ENCODE measurements around the gene EP400. TPM values are rescaled to one million over a fixed set of nuclear protein-coding genes. Genes with fewer than 3 reads are reported as not detected.

The EP400 gene
- total and polyA plus RNA-seq, 2 of the 13 experiments (the other 11 are each of a cell fraction or from before 2014, with no cell fraction given): 4.9 to 5.0 TPM

DNA sequence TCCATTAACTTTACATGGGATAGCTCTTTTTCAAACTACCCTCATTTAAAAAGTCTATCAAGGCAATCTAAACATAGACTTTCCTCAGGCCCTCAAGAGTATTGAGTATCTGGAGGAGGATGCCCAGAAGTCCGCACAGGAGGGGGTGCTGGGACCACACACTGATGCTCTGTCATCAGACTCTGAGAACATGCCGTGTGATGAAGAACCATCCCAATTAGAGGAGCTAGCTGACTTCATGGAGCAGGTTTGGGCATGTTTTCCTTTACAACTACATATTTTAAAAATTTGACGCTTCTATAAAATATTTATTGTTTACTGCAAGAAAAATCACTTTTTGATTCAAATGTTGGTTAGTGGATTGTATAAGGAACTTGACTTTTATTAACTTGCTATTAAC is 93.5 kb downstream of the EP400 start:
- Histone ChIP-seq H3K9ac (ENCODE audit: insufficient read depth, low read depth, low read length) (no peak overlapping the region), H2AFZ (ENCODE audit: low read length) (no peak overlapping the region), H3K79me2 (ENCODE audit: insufficient read depth, low read length) (no peaks in the 10 kb centered on the region), H3K4me2 (ENCODE audit: low read depth, low read length) (no peak overlapping the region), H3K4me1 (ENCODE audit: insufficient read depth, low read length) (no peaks in the 10 kb centered on the region), H3K9me3 (ENCODE audit: low read length) (no peaks in the 10 kb centered on the region), H4K20me1 (ENCODE audit: insufficient read depth, low read length) (no peaks in the 10 kb centered on the region), H3K27ac (ENCODE audit: extremely low read length, insufficient read depth, low read length) (no peak overlapping the region), H3K36me3 (replicated peaks in 1 of 2; ENCODE audit: control insufficient read depth in 1 of 2, insufficient read depth in 2 of 2, low read length in 2 of 2) (peaks cover 35 to 57% of the 10 kb centered on the region in 2 experiments), H3K4me3 (replicated peaks in 1 of 3; ENCODE audit: insufficient read depth in 1 of 3, low read depth in 2 of 3, low read length in 3 of 3) (no peak overlapping the region), H3K27me3 (ENCODE audit: control insufficient read depth in 1 of 2, insufficient read depth in 2 of 2, low read length in 2 of 2) (no peaks in the 10 kb centered on the region)
- CTCF ChIA-PET (ENCODE audit: low intra/inter-chr PET ratio, low total read pairs): no interaction called here
- ATAC-seq: no peak
- DNase-seq (ENCODE audit: low spot score): no peak
- no peak for TF ChIP-seq HOXA9 (CRISPR knock-in tag; IDR thresholded peaks at IDR 0.05; ENCODE audit: borderline replicate concordance)
- no peak for TF ChIP-seq CEBPB (IDR thresholded peaks at IDR 0.05; ENCODE audit: borderline replicate concordance, low read depth, low read length)
- TF ChIP-seq, protein P1, sequence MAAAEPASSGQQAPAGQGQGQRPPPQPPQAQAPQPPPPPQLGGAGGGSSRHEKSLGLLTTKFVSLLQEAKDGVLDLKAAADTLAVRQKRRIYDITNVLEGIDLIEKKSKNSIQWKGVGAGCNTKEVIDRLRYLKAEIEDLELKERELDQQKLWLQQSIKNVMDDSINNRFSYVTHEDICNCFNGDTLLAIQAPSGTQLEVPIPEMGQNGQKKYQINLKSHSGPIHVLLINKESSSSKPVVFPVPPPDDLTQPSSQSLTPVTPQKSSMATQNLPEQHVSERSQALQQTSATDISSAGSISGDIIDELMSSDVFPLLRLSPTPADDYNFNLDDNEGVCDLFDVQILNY (CRISPR knock-in tag; conservative IDR thresholded peaks at IDR 0.05): no peak
- TF ChIP-seq KLF9 (CRISPR knock-in tag; IDR thresholded peaks at IDR 0.05; ENCODE audit: low read depth): no peak
- TF ChIP-seq, protein P2, sequence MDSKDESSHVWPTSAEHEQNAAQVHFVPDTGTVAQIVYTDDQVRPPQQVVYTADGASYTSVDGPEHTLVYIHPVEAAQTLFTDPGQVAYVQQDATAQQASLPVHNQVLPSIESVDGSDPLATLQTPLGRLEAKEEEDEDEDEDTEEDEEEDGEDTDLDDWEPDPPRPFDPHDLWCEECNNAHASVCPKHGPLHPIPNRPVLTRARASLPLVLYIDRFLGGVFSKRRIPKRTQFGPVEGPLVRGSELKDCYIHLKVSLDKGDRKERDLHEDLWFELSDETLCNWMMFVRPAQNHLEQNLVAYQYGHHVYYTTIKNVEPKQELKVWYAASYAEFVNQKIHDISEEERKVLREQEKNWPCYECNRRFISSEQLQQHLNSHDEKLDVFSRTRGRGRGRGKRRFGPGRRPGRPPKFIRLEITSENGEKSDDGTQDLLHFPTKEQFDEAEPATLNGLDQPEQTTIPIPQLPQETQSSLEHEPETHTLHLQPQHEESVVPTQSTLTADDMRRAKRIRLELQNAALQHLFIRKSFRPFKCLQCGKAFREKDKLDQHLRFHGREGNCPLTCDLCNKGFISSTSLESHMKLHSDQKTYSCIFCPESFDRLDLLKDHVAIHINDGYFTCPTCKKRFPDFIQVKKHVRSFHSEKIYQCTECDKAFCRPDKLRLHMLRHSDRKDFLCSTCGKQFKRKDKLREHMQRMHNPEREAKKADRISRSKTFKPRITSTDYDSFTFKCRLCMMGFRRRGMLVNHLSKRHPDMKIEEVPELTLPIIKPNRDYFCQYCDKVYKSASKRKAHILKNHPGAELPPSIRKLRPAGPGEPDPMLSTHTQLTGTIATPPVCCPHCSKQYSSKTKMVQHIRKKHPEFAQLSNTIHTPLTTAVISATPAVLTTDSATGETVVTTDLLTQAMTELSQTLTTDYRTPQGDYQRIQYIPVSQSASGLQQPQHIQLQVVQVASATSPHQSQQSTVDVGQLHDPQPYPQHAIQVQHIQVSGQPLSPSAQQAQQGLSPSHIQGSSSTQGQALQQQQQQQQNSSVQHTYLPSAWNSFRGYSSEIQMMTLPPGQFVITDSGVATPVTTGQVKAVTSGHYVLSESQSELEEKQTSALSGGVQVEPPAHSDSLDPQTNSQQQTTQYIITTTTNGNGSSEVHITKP (CRISPR knock-in tag; IDR thresholded peaks at IDR 0.05; ENCODE audit: low read depth): no peak
- TF ChIP-seq ZNF737 (CRISPR knock-in tag; IDR thresholded peaks at IDR 0.05; ENCODE audit: borderline replicate concordance): no peak
- TF ChIP-seq FOXK1 (CRISPR knock-in tag; IDR thresholded peaks at IDR 0.05; ENCODE audit: borderline replicate concordance, low read depth): no peak
- TF ChIP-seq ZNF550 (CRISPR knock-in tag; IDR thresholded peaks at IDR 0.05; ENCODE audit: borderline replicate concordance): no peak
- TF ChIP-seq AGO1 (IDR thresholded peaks at IDR 0.05; ENCODE audit: low read depth, low read length, poor library complexity, severe bottlenecking): no peak
- TF ChIP-seq, protein P3, sequence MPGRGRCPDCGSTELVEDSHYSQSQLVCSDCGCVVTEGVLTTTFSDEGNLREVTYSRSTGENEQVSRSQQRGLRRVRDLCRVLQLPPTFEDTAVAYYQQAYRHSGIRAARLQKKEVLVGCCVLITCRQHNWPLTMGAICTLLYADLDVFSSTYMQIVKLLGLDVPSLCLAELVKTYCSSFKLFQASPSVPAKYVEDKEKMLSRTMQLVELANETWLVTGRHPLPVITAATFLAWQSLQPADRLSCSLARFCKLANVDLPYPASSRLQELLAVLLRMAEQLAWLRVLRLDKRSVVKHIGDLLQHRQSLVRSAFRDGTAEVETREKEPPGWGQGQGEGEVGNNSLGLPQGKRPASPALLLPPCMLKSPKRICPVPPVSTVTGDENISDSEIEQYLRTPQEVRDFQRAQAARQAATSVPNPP (CRISPR knock-in tag; IDR thresholded peaks at IDR 0.05): no peak
- FAIRE-seq: no peak
- 99% methylated on average over 3 of the region's 3 CpGs for WGBS (ENCODE audit: low lambda C conversion rate)
- in situ Hi-C loops (cut with HindIII; ENCODE audit: extremely low pct_ligation_motif_present, low pct_unique_long_range_greater_than_20kb): no loop called here
- POLR2A ChIA-PET: no interaction called here
- intact Hi-C loops (cut with micrococcal nuclease; ENCODE audit: unreplicated experiment): no loop called here
- BruUV-seq (replicated peaks): no TSS peak
